ENCODE results near the gene TMC5.
A peak's percentile ranks its signal among the peaks of the same experiment; 100 is the strongest.
"Not testable (repeated sequence)": the region's sequence is repeated elsewhere in the genome, so short reads cannot be mapped to it uniquely, and the experiment has no call there.

TMC5 gene

GRCh38 chr16:19417640-19418039, at the start of gene TMC5:
Gene TMC5, plus strand, starts transcription at chr16:19417883. Its CDS starts 22,156 bp downstream, at chr16:19440039.
- no peak for DNase-seq

GRCh38 chr16:19372541-19372940, 45.1 kb upstream of the TMC5 start:
- DNase-seq = not testable (repeated sequence)

GRCh38 chr16:19374402-19374801, 43.3 kb upstream of the TMC5 start:
- DNase-seq = no peak

- DNase-seq = no peak
Observed at GRCh38 chr16:19375561-19376158, 42.0 kb upstream of the TMC5 start.

GRCh38 chr16:19377864-19378263, 39.8 kb upstream of the TMC5 start:
- DNase-seq = no peak

GRCh38 chr16:19378511-19378910, 39.2 kb upstream of the TMC5 start:
- no peak for DNase-seq

GRCh38 chr16:19379838-19380237, 37.8 kb upstream of the TMC5 start:
- no peak for DNase-seq

- no peak for DNase-seq
Observed at GRCh38 chr16:19380328-19380727, 37.4 kb upstream of the TMC5 start.

GRCh38 chr16:19382084-19382801, 35.4 kb upstream of the TMC5 start:
- no peak for DNase-seq

- no peak for DNase-seq
Observed at GRCh38 chr16:19382887-19383816, 34.5 kb upstream of the TMC5 start.

- DNase-seq = no peak
Observed at GRCh38 chr16:19384656-19385055, 33.0 kb upstream of the TMC5 start.

- no peak for DNase-seq
Observed at GRCh38 chr16:19386525-19386924, 31.2 kb upstream of the TMC5 start.

GRCh38 chr16:19389246-19389645, 28.4 kb upstream of the TMC5 start:
- DNase-seq = peak; percentile 8

- DNase-seq = not testable (repeated sequence)
Observed at GRCh38 chr16:19391185-19391776, 26.4 kb upstream of the TMC5 start.

GRCh38 chr16:19392352-19392751, 25.3 kb upstream of the TMC5 start:
- no peak for DNase-seq

- DNase-seq = no peak
Observed at GRCh38 chr16:19393226-19394111, 24.2 kb upstream of the TMC5 start.

- DNase-seq = not testable (repeated sequence)
Observed at GRCh38 chr16:19395646-19396267, 21.9 kb upstream of the TMC5 start.

- DNase-seq = no peak
Observed at GRCh38 chr16:19396555-19397011, 21.1 kb upstream of the TMC5 start.

- DNase-seq = not testable (repeated sequence)
Observed at GRCh38 chr16:19397373-19397772, 20.3 kb upstream of the TMC5 start.

GRCh38 chr16:19400711-19401110, 17.0 kb upstream of the TMC5 start:
- DNase-seq = no peak

- DNase-seq = no peak
Observed at GRCh38 chr16:19406891-19407491, 10.7 kb upstream of the TMC5 start.

Data from activated CD4-positive, alpha-beta T cell treated with anti-CD3 and anti-CD28 coated beads for 1 hour (primary cell).